ENCODE data around the gene CNR2. TPM values are rescaled to one million over a fixed set of nuclear protein-coding genes. Genes with fewer than 3 reads are reported as not detected.

Gene CNR2
- polyA plus RNA-seq, 3 donors: 0.03 to 0.12 (median 0.11) TPM

GRCh38 chr1:23879809-23880208, 33.4 kb downstream of the CNR2 start:
- H3K9ac ChIP-seq (ENCODE audit: insufficient read depth, low read length, poor library complexity, severe bottlenecking): no peak overlapping the region
- Mint-ChIP-seq H3K4me3 (no peak overlapping the region), H3K27me3 (ENCODE audit: low read depth in 3 of 3) (peaks cover 1 to 6% (median 3%) of the 10 kb centered on the region in 3 donors), H3K4me1 (no peaks in the 10 kb centered on the region), H3K27ac (no peak overlapping the region), H3K36me3 (no peaks in the 10 kb centered on the region), H3K9me3 (peaks cover 22 to 33% (median 30%) of the 10 kb centered on the region in 7 donors)
- H3K4me2 ChIP-seq (replicated peaks; ENCODE audit: extremely low read depth, low read length, poor library complexity, severe bottlenecking): no peak overlapping the region
- intact Hi-C loops (cut with micrococcal nuclease): no loop called here
- no peaks in the 10 kb centered on the region for H3K36me3 ChIP-seq (replicated peaks in 1 of 2; ENCODE audit: control insufficient read depth in 1 of 2, insufficient read depth in 2 of 2, low read length in 2 of 2)
- 83% methylated on average over 1 of the region's 1 CpG for WGBS (ENCODE audit: insufficient coverage)
- no peaks in the 10 kb centered on the region for H4K20me1 ChIP-seq (ENCODE audit: insufficient read depth, low read length)
- no peaks in the 10 kb centered on the region for H3K4me1 ChIP-seq (ENCODE audit: control insufficient read depth in 1 of 2, insufficient read depth in 2 of 2, low read length in 2 of 2)
- no peak for TF ChIP-seq CTCF (IDR thresholded peaks at IDR 0.05)
- H3K9me3 ChIP-seq (replicated peaks in 1 of 2; ENCODE audit: control insufficient read depth in 1 of 2, insufficient read depth in 1 of 2, low read length in 2 of 2): peaks cover 25 to 26% of the 10 kb centered on the region in 2 donors
- H3K4me3 ChIP-seq (replicated peaks in 1 of 3; ENCODE audit: low read depth in 2 of 3, low read length in 3 of 3): no peak overlapping the region
- H3K79me2 ChIP-seq (ENCODE audit: insufficient read depth, low read length): no peaks in the 10 kb centered on the region
- no peak for DNase-seq
- H3K27me3 ChIP-seq (ENCODE audit: control insufficient read depth in 2 of 2, insufficient read depth in 2 of 2, low read length in 2 of 2): no peaks in the 10 kb centered on the region
- no peak overlapping the region for H3K27ac ChIP-seq (ENCODE audit: low read depth in 1 of 2, low read length in 2 of 2)
- H2AFZ ChIP-seq (ENCODE audit: insufficient read depth, low read depth, low read length, poor library complexity, severe bottlenecking): no peak overlapping the region

GRCh38 chr1:23878668-23879067, 34.5 kb downstream of the CNR2 start:
- no peaks in the 10 kb centered on the region for H3K4me1 ChIP-seq (ENCODE audit: control insufficient read depth in 1 of 2, insufficient read depth in 2 of 2, low read length in 2 of 2)
- no peaks in the 10 kb centered on the region for H3K27me3 ChIP-seq (ENCODE audit: control insufficient read depth in 2 of 2, insufficient read depth in 2 of 2, low read length in 2 of 2)
- intact Hi-C loops (cut with micrococcal nuclease): no loop called here
- WGBS (ENCODE audit: insufficient coverage): no CpG with 5 or more reads among the region's 1 CpG
- DNase-seq: no peak
- no peaks in the 10 kb centered on the region for H4K20me1 ChIP-seq (ENCODE audit: insufficient read depth, low read length)
- no peak overlapping the region for H3K4me3 ChIP-seq (replicated peaks in 1 of 3; ENCODE audit: low read depth in 2 of 3, low read length in 3 of 3)
- Mint-ChIP-seq H3K36me3 (no peaks in the 10 kb centered on the region), H3K9me3 (peaks cover 22 to 33% (median 30%) of the 10 kb centered on the region in 7 donors), H3K27ac (no peak overlapping the region), H3K4me1 (no peaks in the 10 kb centered on the region), H3K4me3 (no peak overlapping the region), H3K27me3 (ENCODE audit: low read depth in 3 of 3) (peaks cover 1 to 6% (median 3%) of the 10 kb centered on the region in 3 donors)
- H3K9ac ChIP-seq (ENCODE audit: insufficient read depth, low read length, poor library complexity, severe bottlenecking): no peak overlapping the region
- H3K9me3 ChIP-seq (replicated peaks in 1 of 2; ENCODE audit: control insufficient read depth in 1 of 2, insufficient read depth in 1 of 2, low read length in 2 of 2): peaks cover 25 to 26% of the 10 kb centered on the region in 2 donors
- H3K4me2 ChIP-seq (replicated peaks; ENCODE audit: extremely low read depth, low read length, poor library complexity, severe bottlenecking): no peak overlapping the region
- no peak for TF ChIP-seq CTCF (IDR thresholded peaks at IDR 0.05)
- H3K36me3 ChIP-seq (replicated peaks in 1 of 2; ENCODE audit: control insufficient read depth in 1 of 2, insufficient read depth in 2 of 2, low read length in 2 of 2): no peaks in the 10 kb centered on the region
- no peak overlapping the region for H3K27ac ChIP-seq (ENCODE audit: low read depth in 1 of 2, low read length in 2 of 2)
- no peak overlapping the region for H2AFZ ChIP-seq (ENCODE audit: insufficient read depth, low read depth, low read length, poor library complexity, severe bottlenecking)
- no peaks in the 10 kb centered on the region for H3K79me2 ChIP-seq (ENCODE audit: insufficient read depth, low read length)
